IMR-90 (cell line): Measurements from ENCODE around the gene KLHL3. TPM values are rescaled to one million over a fixed set of nuclear protein-coding genes. Genes with fewer than 3 reads are reported as not detected.

Source experiments
- ATAC-seq: fragments of 200-7000 bp; cut with Tn5 transposase; 2 replicates; pipeline ENCODE4 v1.9.1; 2020; ENCODE audit warnings: low read depth, mild to moderate bottlenecking, moderate library complexity
- BruUV-seq: library from RNA; stranded (reverse); fragments of 400-500 nt; replicated peaks from 2 replicates; lab custom pipeline; 2021; lab: Mats Ljungman, UMichigan
- CTCF ChIA-PET: fragments of 300-600 bp; formaldehyde crosslinking; extraction: SDS; loops from one replicate; lab custom pipeline; 2021; ENCODE audit warnings: antibody characterized with exemption; lab: Yijun Ruan, JAX
- POLR2A ChIA-PET: fragments of 300-600 bp; sonication (Branson Sonifier 250); formaldehyde crosslinking; loops from one replicate; lab custom pipeline; 2022; ENCODE audit warnings: antibody characterized with exemption; ENCODE audit not compliant: unreplicated experiment; lab: Charles Lee
- DNase-seq: peaks from one replicate; pipeline ENCODE4 v3.0.0; 2013
- H2AFZ ChIP-seq: replicated peaks from 2 replicates; pipeline ENCODE3; 2013; ENCODE audit warnings: low read length, mild to moderate bottlenecking; ENCODE audit not compliant: poor library complexity
- H2AK5ac ChIP-seq: 2 replicates; pipeline ENCODE4 v1.6.1; 2013; ENCODE audit warnings: low read depth, low read length, inconsistent platforms
- H2AK9ac ChIP-seq: replicated peaks from 2 replicates; pipeline ENCODE3; 2013; ENCODE audit warnings: mild to moderate bottlenecking, low read depth, low read length, moderate library complexity; ENCODE audit not compliant: poor library complexity
- H2BK120ac ChIP-seq: 2 replicates; pipeline ENCODE4 v1.6.1; 2013; ENCODE audit warnings: low read depth, low read length, inconsistent platforms
- H2BK15ac ChIP-seq: 3 replicates; pipeline ENCODE4 v1.6.1; 2013; ENCODE audit warnings: low read depth, low read length, inconsistent platforms
- H2BK20ac ChIP-seq: 2 replicates; pipeline ENCODE4 v1.6.1; 2013; ENCODE audit warnings: low read depth, mild to moderate bottlenecking, inconsistent platforms, low read length, moderate library complexity
- H2BK5ac ChIP-seq: 2 replicates; pipeline ENCODE4 v1.6.1; 2013; ENCODE audit warnings: mild to moderate bottlenecking, low read depth, low read length, inconsistent platforms; ENCODE audit not compliant: poor library complexity, severe bottlenecking
- H3K14ac ChIP-seq: replicated peaks from 2 replicates; pipeline ENCODE4 v1.6.1; 2013; ENCODE audit warnings: low read depth, low read length, inconsistent platforms
- H3K18ac ChIP-seq: 2 replicates; pipeline ENCODE4 v1.6.1; 2013; ENCODE audit warnings: low read depth, low read length, control low read depth
- H3K23ac ChIP-seq: 2 replicates; pipeline ENCODE4 v1.6.1; 2013; ENCODE audit warnings: low read depth, low read length, inconsistent platforms
- H3K27ac ChIP-seq: 2 replicates; pipeline ENCODE4 v1.5.1; 2013; ENCODE audit warnings: mild to moderate bottlenecking, control low read depth, low read length; ENCODE audit not compliant: insufficient read depth
- H3K27me3 ChIP-seq: 2 replicates; pipeline ENCODE4 v1.6.1; 2013; ENCODE audit warnings: low read length; ENCODE audit not compliant: control insufficient read depth, insufficient read depth
- H3K36me3 ChIP-seq: 2 replicates; pipeline ENCODE4 v1.6.1; 2013; ENCODE audit warnings: low read length, mixed read lengths; ENCODE audit not compliant: control insufficient read depth, insufficient read depth
- H3K4ac ChIP-seq: 2 replicates; pipeline ENCODE4 v1.6.1; 2013; ENCODE audit warnings: low read depth, low read length, inconsistent platforms
- H3K4me1 ChIP-seq: 2 replicates; pipeline ENCODE4 v1.6.1; 2013; ENCODE audit warnings: low read length, mixed read lengths; ENCODE audit not compliant: control insufficient read depth, insufficient read depth
- H3K4me2 ChIP-seq: 2 replicates; pipeline ENCODE4 v1.6.1; 2013; ENCODE audit warnings: low read depth, mild to moderate bottlenecking, control low read depth, low read length, moderate library complexity
- H3K4me3 ChIP-seq: 2 replicates; pipeline ENCODE4 v1.5.1; 2013; ENCODE audit warnings: low read depth, mild to moderate bottlenecking, control low read depth, low read length, moderate library complexity; ENCODE audit not compliant: insufficient read depth
- H3K56ac ChIP-seq: 2 replicates; pipeline ENCODE4 v1.6.1; 2013; ENCODE audit warnings: low read length, inconsistent platforms; ENCODE audit not compliant: insufficient read depth; ENCODE audit errors: extremely low read depth
- H3K79me1 ChIP-seq, 2 experiments: 2 replicates each; pipeline ENCODE4 v1.6.1; 2013; ENCODE audit warnings: low read length in 2 of 2, inconsistent platforms in 1 of 2, low read depth in 1 of 2
- H3K9ac ChIP-seq: 2 replicates; pipeline ENCODE4 v1.6.1; 2013; ENCODE audit warnings: low read depth, low read length, control low read depth
- H3K9me1 ChIP-seq: 2 replicates; pipeline ENCODE4 v1.6.1; 2013; ENCODE audit warnings: low read length, inconsistent platforms; ENCODE audit not compliant: insufficient read depth
- H3K9me3 ChIP-seq: 2 replicates; pipeline ENCODE4 v1.6.1; 2013; ENCODE audit warnings: low read length; ENCODE audit not compliant: control insufficient read depth, insufficient read depth
- H4K20me1 ChIP-seq: 2 replicates; pipeline ENCODE4 v1.6.1; 2013; ENCODE audit warnings: low read length, inconsistent platforms; ENCODE audit not compliant: insufficient read depth
- H4K5ac ChIP-seq: 2 replicates; pipeline ENCODE4 v1.6.1; 2013; ENCODE audit warnings: mild to moderate bottlenecking, low read depth, low read length, control low read depth
- H4K8ac ChIP-seq, 2 experiments: 2 replicates each; pipeline ENCODE4 v1.6.1; 2013; ENCODE audit warnings: low read depth in 2 of 2, low read length in 2 of 2, control low read depth in 1 of 2, inconsistent platforms in 1 of 2
- H4K91ac ChIP-seq: 2 replicates; pipeline ENCODE4 v1.6.1; 2013; ENCODE audit warnings: low read depth, low read length, inconsistent platforms; ENCODE audit not compliant: insufficient read depth
- BHLHE40 ChIP-seq: fragments of 150-350 bp; IDR thresholded peaks from 2 replicates; pipeline ENCODE4 v1.6.1; 2016; ENCODE audit warnings: mild to moderate bottlenecking, low read depth, low read length
- CEBPB ChIP-seq: IDR thresholded peaks from 2 replicates; pipeline ENCODE4 v1.6.1; 2012; ENCODE audit warnings: low read depth, low read length, improper control_type of control experiment
- CHD1 ChIP-seq: IDR thresholded peaks from 2 replicates; pipeline ENCODE4 v1.6.1; 2012; ENCODE audit warnings: low read depth, low read length, improper control_type of control experiment
- CTCF ChIP-seq: conservative IDR thresholded peaks from 2 replicates; pipeline ENCODE4 v1.5.1; 2012; ENCODE audit warnings: mild to moderate bottlenecking, low read depth, low read length, improper control_type of control experiment
- ELK1 ChIP-seq: fragments of 150-350 bp; IDR thresholded peaks from 2 replicates; pipeline ENCODE4 v1.6.1; 2016; ENCODE audit warnings: low read depth, mild to moderate bottlenecking, low read length, moderate library complexity, borderline replicate concordance
- FOS ChIP-seq: fragments of 150-350 bp; IDR thresholded peaks from 2 replicates; pipeline ENCODE4 v1.6.1; 2016; ENCODE audit warnings: low read depth, low read length
- MAFK ChIP-seq: IDR thresholded peaks from 2 replicates; pipeline ENCODE4 v1.6.1; 2012; ENCODE audit warnings: low read depth, low read length, improper control_type of control experiment
- MAZ ChIP-seq: IDR thresholded peaks from 2 replicates; pipeline ENCODE4 v1.6.1; 2012; ENCODE audit warnings: low read depth, mild to moderate bottlenecking, low read length, improper control_type of control experiment, moderate library complexity, borderline replicate concordance
- MXI1 ChIP-seq: IDR thresholded peaks from 2 replicates; pipeline ENCODE4 v1.6.1; 2012; ENCODE audit warnings: low read depth, mild to moderate bottlenecking, low read length, moderate library complexity, borderline replicate concordance
- NFE2L2 ChIP-seq: fragments of 150-350 bp; IDR thresholded peaks from 2 replicates; pipeline ENCODE4 v1.6.1; 2016; ENCODE audit warnings: low read depth, mild to moderate bottlenecking, low read length
- POLR2A ChIP-seq: IDR thresholded peaks from 2 replicates; pipeline ENCODE4 v1.6.1; 2012; ENCODE audit warnings: mild to moderate bottlenecking, low read depth, low read length
- RAD21 ChIP-seq: IDR thresholded peaks from 2 replicates; pipeline ENCODE4 v1.6.1; 2012; ENCODE audit warnings: low read length, improper control_type of control experiment
- RCOR1 ChIP-seq: IDR thresholded peaks from 2 replicates; pipeline ENCODE4 v1.6.1; 2012; ENCODE audit warnings: mild to moderate bottlenecking, low read length, improper control_type of control experiment; ENCODE audit not compliant: insufficient replicate concordance
- RFX5 ChIP-seq: IDR thresholded peaks from 2 replicates; pipeline ENCODE4 v1.8.0; 2012; ENCODE audit warnings: low read depth, mild to moderate bottlenecking, low read length, moderate library complexity
- SMC3 ChIP-seq: fragments of 150-350 bp; IDR thresholded peaks from 2 replicates; pipeline ENCODE4 v1.6.1; 2016; ENCODE audit warnings: low read depth, mild to moderate bottlenecking, antibody characterized with exemption, low read length, moderate library complexity
- USF2 ChIP-seq: fragments of 150-350 bp; IDR thresholded peaks from 2 replicates; pipeline ENCODE4 v1.6.1; 2017; ENCODE audit warnings: mild to moderate bottlenecking, antibody characterized with exemption, low read length, low read depth
- WGBS, 2 experiments: methylation state at CpG; one replicate each; pipeline versions ENCODE4 v1.1.5 to v1.1.7; 2013; ENCODE audit warnings: missing lambda C conversion rate in 2 of 2; ENCODE audit not compliant: insufficient read length in 1 of 2; ENCODE audit errors: extremely low coverage in 2 of 2; 5-methylcytosine and 5-hydroxymethylcytosine counted together
- dilution Hi-C: fragments of 300-500 bp; cut with HindIII; formaldehyde crosslinking; loops from one replicate; pipeline ENCODE4 v1.14.3; 2018; ENCODE audit warnings: low sequenced_read_pairs; ENCODE audit not compliant: unreplicated experiment
- in situ Hi-C: fragments of 300-500 bp; cut with MboI; formaldehyde crosslinking; loops from 3 replicates; pipeline ENCODE4 v1.14.3; 2019; ENCODE audit warnings: low sequenced_read_pairs, inconsistent platforms, mixed read lengths
- intact Hi-C: fragments of 100-400 bp; cut with micrococcal nuclease; formaldehyde crosslinking; loops from 2 replicates; pipeline ENCODE4 v1.10.0; 2022
- polyA plus RNA-seq, 3 experiments: library from polyadenylated mRNA; depleted of rRNA; stranded (reverse); fragments of >200 nt; gene quantifications; 2 replicates each; pipeline ENCODE4 v1.2.3, GENCODE V29; 2012; ENCODE audit warnings: low replicate concordance in 1 of 3
- total RNA-seq: library from RNA; depleted of rRNA; stranded (reverse); fragments of >200 nt; gene quantifications from 2 replicates; pipeline ENCODE4 v1.2.3, GENCODE V29; 2012

The KLHL3 gene
- total and polyA plus RNA-seq, 2 of the 4 experiments (the other 2 are of a cell fraction): 2.3 to 4.1 TPM

GRCh38 chr5:137589185-137589584 lies 146.7 kb downstream of the KLHL3 start:
- CTCF ChIA-PET: no interaction called here
- H3K4me3 ChIP-seq: no peak overlapping the region
- H3K14ac ChIP-seq: no peak overlapping the region
- no peak overlapping the region for H4K91ac ChIP-seq
- H2BK20ac ChIP-seq: no peak overlapping the region
- H2AK9ac ChIP-seq: no peak overlapping the region
- no peak overlapping the region for H3K9ac ChIP-seq
- intact Hi-C loops: no loop called here
- H3K36me3 ChIP-seq: no peaks in the 10 kb centered on the region
- H2AK5ac ChIP-seq: no peak overlapping the region
- H3K79me1 ChIP-seq: no peaks in the 10 kb centered on the region
- no TSS peak for BruUV-seq
- no peak overlapping the region for H3K27ac ChIP-seq
- H2BK15ac ChIP-seq: no peak overlapping the region
- no peak overlapping the region for H3K56ac ChIP-seq
- H2BK5ac ChIP-seq: no peak overlapping the region
- H3K23ac ChIP-seq: no peak overlapping the region
- in situ Hi-C loops: no loop called here
- DNase-seq (no peak), ATAC-seq (no peak)
- whole genome bisulfite sequencing, 2 experiments: 71% methylated on average over 3 of the region's 3 CpGs; no CpG with 5 or more reads in 1 of the 2 experiments
- POLR2A ChIA-PET: no interaction called here
- H3K27me3 ChIP-seq: no peaks in the 10 kb centered on the region
- H3K4me1 ChIP-seq: no peaks in the 10 kb centered on the region
- H3K4me2 ChIP-seq: no peak overlapping the region
- H2AFZ ChIP-seq: no peak overlapping the region
- H3K18ac ChIP-seq: no peak overlapping the region
- H4K20me1 ChIP-seq: no peaks in the 10 kb centered on the region
- TF ChIP-seq CTCF: no peak
- no peak for TF ChIP-seq CHD1
- TF ChIP-seq MXI1: no peak
- TF ChIP-seq ELK1: no peak
- no peak for TF ChIP-seq FOS
- no peak for TF ChIP-seq CEBPB
- TF ChIP-seq NFE2L2: no peak
- TF ChIP-seq MAFK: no peak
- TF ChIP-seq MAZ: no peak
- TF ChIP-seq USF2: no peak
- TF ChIP-seq SMC3: no peak
- no peak for TF ChIP-seq BHLHE40
- no peak for TF ChIP-seq POLR2A
- no peak for TF ChIP-seq RCOR1
- TF ChIP-seq RFX5: no peak
- TF ChIP-seq RAD21: no peak
- no peaks in the 10 kb centered on the region for H3K9me3 ChIP-seq
- no peaks in the 10 kb centered on the region for H3K9me1 ChIP-seq
- H2BK120ac ChIP-seq: no peak overlapping the region
- dilution Hi-C loops: no loop called here
- no peak overlapping the region for H3K4ac ChIP-seq
- no peak overlapping the region for H4K8ac ChIP-seq
- no peak overlapping the region for H4K5ac ChIP-seq
